ENCODE results near the gene NFIA. TPM values are rescaled to one million over a fixed set of nuclear protein-coding genes. Genes with fewer than 3 reads are reported as not detected.

Gene NFIA
- total and polyA plus RNA-seq, 9 of the 15 experiments (the other 6 are each of a cell fraction or from before 2014, with no cell fraction given), result 5.3 to 24.9 (median 9.8) TPM

DNA sequence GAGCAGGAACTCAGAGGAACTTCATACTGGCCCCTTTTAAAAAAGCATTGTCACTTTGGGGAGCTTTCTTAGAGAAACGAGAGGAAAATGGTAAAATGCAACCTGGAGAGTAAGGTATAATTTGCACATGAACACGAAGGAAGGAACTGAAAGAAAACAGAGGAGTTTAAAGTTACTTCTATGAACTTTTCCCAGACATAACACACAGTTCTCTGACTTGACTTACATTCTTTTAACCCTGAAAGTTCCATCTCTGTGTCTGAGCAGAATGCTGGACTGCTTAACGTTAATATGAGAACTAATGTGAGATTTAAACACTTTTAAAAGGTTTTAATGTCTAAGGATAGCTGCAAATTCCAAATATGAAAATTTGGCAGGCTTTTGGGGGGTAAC lies 102.3 kb downstream of the NFIA start:
- intact Hi-C loops (cut with micrococcal nuclease) (loop anchor here (5.0 kb wide), 2 partner anchors 102 to 132 kb away; partner anchors contain the start of gene NFIA), in situ Hi-C loops (cut with MboI) (no loop called here)
- peaks cover 68% of the 10 kb centered on the region for H3K79me2 ChIP-seq (ENCODE audit: control insufficient read depth, insufficient read depth, low read length)
- FAIRE-seq, result no peak
- no peaks in the 10 kb centered on the region for H3K9me3 ChIP-seq (replicated peaks; ENCODE audit: control insufficient read depth, insufficient read depth, low read depth, low read length)
- TF ChIP-seq NR2C2 (CRISPR knock-in tag; IDR thresholded peaks at IDR 0.05) (no peak), NR2C2 (tag; IDR thresholded peaks at IDR 0.05) (0 out of 2 replicates have a peak, but pooled peaks have one; percentile 10), NFIX (CRISPR knock-in tag; IDR thresholded peaks at IDR 0.05; ENCODE audit: low read depth) (no peak), FOSL1 (tag; conservative IDR thresholded peaks at IDR 0.05) (peak; percentile 22; the same call in 1 of the 2 replicates), PTRF (tag; IDR thresholded peaks at IDR 0.05) (no peak), CHD2 (IDR thresholded peaks at IDR 0.05; ENCODE audit: low read depth, low read length) (no peak), MYC (IDR thresholded peaks at IDR 0.05; ENCODE audit: low read depth, low read length) (no peak), MYC (CRISPR knock-in tag; IDR thresholded peaks at IDR 0.05; ENCODE audit: borderline replicate concordance, low read depth) (no peak), DMBX1 (CRISPR knock-in tag; IDR thresholded peaks at IDR 0.05; ENCODE audit: borderline replicate concordance) (no peak), MXD1 (CRISPR knock-in tag; IDR thresholded peaks at IDR 0.05; ENCODE audit: borderline replicate concordance, poor library complexity, severe bottlenecking) (no peak), ZNF140 (CRISPR knock-in tag; IDR thresholded peaks at IDR 0.05) (no peak), CREB5 (CRISPR knock-in tag; IDR thresholded peaks at IDR 0.05) (no peak), HOXB6 (CRISPR knock-in tag; IDR thresholded peaks at IDR 0.05; ENCODE audit: borderline replicate concordance) (no peak), ZNF639 (CRISPR knock-in tag; conservative IDR thresholded peaks at IDR 0.05 in 1 of 2, IDR thresholded peaks at IDR 0.05 in 1 of 2) (peak in 1 of 2 experiments; percentile 66; a peak in 1 of 4 replicates), ZNF24 (IDR thresholded peaks at IDR 0.05) (no peak), SMAD4 (CRISPR knock-in tag; conservative IDR thresholded peaks at IDR 0.05) (no peak), GABPA (tag; conservative IDR thresholded peaks at IDR 0.05; ENCODE audit: low read depth) (peak; percentile 10; the same call in 1 of the 2 replicates), CBFA2T3 (IDR thresholded peaks at IDR 0.05) (no peak)
- no peak for DNase-seq (ENCODE audit: extremely low read depth in 1 of 4, low spot score in 3 of 4)
- peak overlapping the region; percentile 72 to 73; a peak in 3 of 4 replicates for H3K9ac ChIP-seq (ENCODE audit: insufficient read depth in 1 of 2, low read depth in 2 of 2, low read length in 2 of 2)
- H3K36me3 ChIP-seq (ENCODE audit: control insufficient read depth, insufficient read depth, low read length), result peaks cover 5% of the 10 kb centered on the region; the same call in 2 of the 3 replicates
- H3K9me1 ChIP-seq (ENCODE audit: control insufficient read depth, insufficient read depth, low read length), result no peaks in the 10 kb centered on the region
- H3K4me2 ChIP-seq (ENCODE audit: insufficient read depth, low read length), result peak overlapping the region; percentile 72
- 0 out of 2 replicates have a peak overlapping the region, but pooled peaks have one; percentile 4 for H3K4me3 ChIP-seq
- ChIA-PET POLR2A (interaction anchor here (0.6 to 1.9 kb wide), 9 partner anchors 9 to 172 kb away, joined by 3 to 5 read pairs (median 4); no protein-coding TSS in a partner anchor), CTCF (ENCODE audit: low intra/inter-chr PET ratio) (no interaction called here)
- BruUV-seq (replicated peaks), result no TSS peak
- ATAC-seq, result no peak
- H3K27ac ChIP-seq (ENCODE audit: extremely low read depth, low read depth, low read length), result peak overlapping the region; percentile 89
- no peaks in the 10 kb centered on the region for H4K20me1 ChIP-seq (replicated peaks; ENCODE audit: control insufficient read depth, insufficient read depth, low read length)
- peak overlapping the region; percentile 90 for H2AFZ ChIP-seq (ENCODE audit: low read depth, low read length)
- peaks cover 12 to 32% of the 10 kb centered on the region in 2 experiments for H3K4me1 ChIP-seq (replicated peaks in 1 of 2; ENCODE audit: control insufficient read depth in 2 of 2, insufficient read depth in 2 of 2, low read length in 2 of 2)
- H3K27me3 ChIP-seq (ENCODE audit: control insufficient read depth in 2 of 2, insufficient read depth in 2 of 2, low read length in 2 of 2), result no peaks in the 10 kb centered on the region
- WGBS (ENCODE audit: insufficient coverage, low coverage, missing lambda C conversion rate), result 3% methylated on average over 3 of the region's 3 CpGs
